Kidney capillary endothelial cell (primary cell): ENCODE measurements around the gene SORBS2.
A peak's percentile ranks its signal among the peaks of the same experiment; 100 is the strongest.

Experiments
- DNase-seq: peaks from one replicate; pipeline ENCODE4 v3.0.0-alpha.2; 2018; ENCODE audit warnings: low spot score

Gene SORBS2

GRCh38 chr4:185774845-185775680, 36.9 kb downstream of the SORBS2 start:
- peak; percentile 75 for DNase-seq

GRCh38 chr4:185774131-185774653, 37.8 kb downstream of the SORBS2 start:
- no peak for DNase-seq

GRCh38 chr4:185773419-185773818, 38.6 kb downstream of the SORBS2 start:
- DNase-seq = no peak

GRCh38 chr4:185772391-185773093, 39.5 kb downstream of the SORBS2 start:
- DNase-seq = no peak

GRCh38 chr4:185771711-185772390, 40.1 kb downstream of the SORBS2 start:
- no peak for DNase-seq

GRCh38 chr4:185767528-185767927, 44.5 kb downstream of the SORBS2 start:
- no peak for DNase-seq

- DNase-seq = no peak
Observed at GRCh38 chr4:185764876-185765275, 47.1 kb downstream of the SORBS2 start.

GRCh38 chr4:185761352-185762235, 50.4 kb downstream of the SORBS2 start:
- no peak for DNase-seq

- no peak for DNase-seq
Observed at GRCh38 chr4:185758807-185759206, 53.2 kb downstream of the SORBS2 start.

GRCh38 chr4:185755451-185755850, 56.5 kb downstream of the SORBS2 start:
- DNase-seq = no peak

GRCh38 chr4:185754961-185755360, 57.0 kb downstream of the SORBS2 start:
- DNase-seq = no peak

- no peak for DNase-seq
Observed at GRCh38 chr4:185752872-185753271, 59.1 kb downstream of the SORBS2 start.

GRCh38 chr4:185749858-185750257, 62.1 kb downstream of the SORBS2 start:
- DNase-seq = no peak

- no peak for DNase-seq
Observed at GRCh38 chr4:185748901-185749390, 63.0 kb downstream of the SORBS2 start.

GRCh38 chr4:185745891-185746290, 66.1 kb downstream of the SORBS2 start:
- no peak for DNase-seq

- DNase-seq = no peak
Observed at GRCh38 chr4:185744946-185745345, 67.0 kb downstream of the SORBS2 start.

- DNase-seq = no peak
Observed at GRCh38 chr4:185744488-185744862, 67.5 kb downstream of the SORBS2 start.

- no peak for DNase-seq
Observed at GRCh38 chr4:185743722-185744487, 68.1 kb downstream of the SORBS2 start.

GRCh38 chr4:185742766-185743165, 69.2 kb downstream of the SORBS2 start:
- DNase-seq = no peak

GRCh38 chr4:185741795-185742194, 70.2 kb downstream of the SORBS2 start:
- DNase-seq = no peak

- DNase-seq = no peak
Observed at GRCh38 chr4:185740471-185740873, 71.5 kb downstream of the SORBS2 start.
